ENCODE measurements around the gene EME1. TPM values are rescaled to one million over a fixed set of nuclear protein-coding genes. Genes with fewer than 3 reads are reported as not detected.

EME1 gene
- total and polyA plus RNA-seq, 2 of the 13 experiments (the other 11 are each of a cell fraction or from before 2014, with no cell fraction given): 20.7 to 24.6 TPM

GRCh38 chr17:50426814-50427787 is 54.1 kb downstream of the EME1 start (continued):
- TF ChIP-seq SMAD1 (CRISPR knock-in tag; IDR thresholded peaks at IDR 0.05; ENCODE audit: borderline replicate concordance, low read depth) (no peak), ZFP36L2 (CRISPR knock-in tag; IDR thresholded peaks at IDR 0.05) (no peak), ATAD3A (CRISPR knock-in tag; IDR thresholded peaks at IDR 0.05) (no peak), GTF3A (CRISPR knock-in tag; conservative IDR thresholded peaks at IDR 0.05) (no peak), DR1 (CRISPR knock-in tag; IDR thresholded peaks at IDR 0.05) (no peak), MAF1 (CRISPR knock-in tag; IDR thresholded peaks at IDR 0.05; ENCODE audit: borderline replicate concordance) (no peak), ZNF232 (CRISPR knock-in tag; IDR thresholded peaks at IDR 0.05; ENCODE audit: borderline replicate concordance) (no peak), PAX8 (CRISPR knock-in tag; IDR thresholded peaks at IDR 0.05; ENCODE audit: borderline replicate concordance) (no peak), ZNF513 (CRISPR knock-in tag; conservative IDR thresholded peaks at IDR 0.05) (no peak), NCOA2 (CRISPR knock-in tag; IDR thresholded peaks at IDR 0.05) (0 out of 2 replicates have a peak, but pooled peaks have one; percentile 24), MXD4 (CRISPR knock-in tag; IDR thresholded peaks at IDR 0.05) (no peak), ZFY (CRISPR knock-in tag; IDR thresholded peaks at IDR 0.05) (peak; percentile 61), ZBTB38 (CRISPR knock-in tag; IDR thresholded peaks at IDR 0.05) (no peak), ATF7 (IDR thresholded peaks at IDR 0.05) (no peak), ATF7 (CRISPR knock-in tag; IDR thresholded peaks at IDR 0.05) (no peak), PAF1 (CRISPR knock-in tag; IDR thresholded peaks at IDR 0.05) (no peak), ZNF253 (CRISPR knock-in tag; IDR thresholded peaks at IDR 0.05; ENCODE audit: borderline replicate concordance) (no peak), PAWR (CRISPR knock-in tag; IDR thresholded peaks at IDR 0.05; ENCODE audit: borderline replicate concordance) (no peak), ZNF136 (CRISPR knock-in tag; IDR thresholded peaks at IDR 0.05; ENCODE audit: low read depth) (0 out of 2 replicates have a peak, but pooled peaks have one; percentile 30), ZNF674 (CRISPR knock-in tag; IDR thresholded peaks at IDR 0.05; ENCODE audit: low read depth) (no peak), REXO4 (CRISPR knock-in tag; IDR thresholded peaks at IDR 0.05; ENCODE audit: borderline replicate concordance) (no peak), MTA1 (CRISPR knock-in tag; IDR thresholded peaks at IDR 0.05; ENCODE audit: borderline replicate concordance) (no peak), ETV6 (CRISPR knock-in tag; conservative IDR thresholded peaks at IDR 0.05) (no peak), TSC22D2 (CRISPR knock-in tag; IDR thresholded peaks at IDR 0.05; ENCODE audit: borderline replicate concordance) (no peak), ATRX (CRISPR knock-in tag; IDR thresholded peaks at IDR 0.05; ENCODE audit: borderline replicate concordance) (no peak), SAFB2 (CRISPR knock-in tag; IDR thresholded peaks at IDR 0.05; ENCODE audit: borderline replicate concordance, low read depth) (no peak)
- TF ChIP-seq, protein P1, sequence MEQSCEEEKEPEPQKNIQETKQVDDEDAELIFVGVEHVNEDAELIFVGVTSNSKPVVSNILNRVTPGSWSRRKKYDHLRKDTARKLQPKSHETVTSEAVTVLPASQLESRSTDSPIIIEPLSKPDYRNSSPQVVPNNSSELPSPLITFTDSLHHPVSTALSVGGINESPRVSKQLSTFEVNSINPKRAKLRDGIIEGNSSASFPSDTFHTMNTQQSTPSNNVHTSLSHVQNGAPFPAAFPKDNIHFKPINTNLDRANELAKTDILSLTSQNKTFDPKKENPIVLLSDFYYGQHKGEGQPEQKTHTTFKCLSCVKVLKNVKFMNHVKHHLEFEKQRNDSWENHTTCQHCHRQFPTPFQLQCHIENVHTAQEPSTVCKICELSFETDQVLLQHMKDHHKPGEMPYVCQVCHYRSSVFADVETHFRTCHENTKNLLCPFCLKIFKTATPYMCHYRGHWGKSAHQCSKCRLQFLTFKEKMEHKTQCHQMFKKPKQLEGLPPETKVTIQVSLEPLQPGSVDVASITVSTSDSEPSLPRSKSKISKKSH (CRISPR knock-in tag; IDR thresholded peaks at IDR 0.05; ENCODE audit: borderline replicate concordance): no peak
- TF ChIP-seq, protein P2, sequence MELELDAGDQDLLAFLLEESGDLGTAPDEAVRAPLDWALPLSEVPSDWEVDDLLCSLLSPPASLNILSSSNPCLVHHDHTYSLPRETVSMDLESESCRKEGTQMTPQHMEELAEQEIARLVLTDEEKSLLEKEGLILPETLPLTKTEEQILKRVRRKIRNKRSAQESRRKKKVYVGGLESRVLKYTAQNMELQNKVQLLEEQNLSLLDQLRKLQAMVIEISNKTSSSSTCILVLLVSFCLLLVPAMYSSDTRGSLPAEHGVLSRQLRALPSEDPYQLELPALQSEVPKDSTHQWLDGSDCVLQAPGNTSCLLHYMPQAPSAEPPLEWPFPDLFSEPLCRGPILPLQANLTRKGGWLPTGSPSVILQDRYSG (CRISPR knock-in tag; IDR thresholded peaks at IDR 0.05): no peak
